ENCODE results near the gene SYK.

- TF ChIP-seq CTCF (conservative IDR thresholded peaks at IDR 0.05 in 1 of 2, IDR thresholded peaks at IDR 0.05 in 1 of 2; ENCODE audit: low read depth in 1 of 2, low read length in 2 of 2): no peak
- TF ChIP-seq EZH2 (IDR thresholded peaks at IDR 0.05; ENCODE audit: low read length, missing control alignments): no peak
These were observed 25.7 kb downstream of the SYK start for GRCh38 chr9:90827181-90827871.
